Measurements from ENCODE around the gene RSPO3.

DNA sequence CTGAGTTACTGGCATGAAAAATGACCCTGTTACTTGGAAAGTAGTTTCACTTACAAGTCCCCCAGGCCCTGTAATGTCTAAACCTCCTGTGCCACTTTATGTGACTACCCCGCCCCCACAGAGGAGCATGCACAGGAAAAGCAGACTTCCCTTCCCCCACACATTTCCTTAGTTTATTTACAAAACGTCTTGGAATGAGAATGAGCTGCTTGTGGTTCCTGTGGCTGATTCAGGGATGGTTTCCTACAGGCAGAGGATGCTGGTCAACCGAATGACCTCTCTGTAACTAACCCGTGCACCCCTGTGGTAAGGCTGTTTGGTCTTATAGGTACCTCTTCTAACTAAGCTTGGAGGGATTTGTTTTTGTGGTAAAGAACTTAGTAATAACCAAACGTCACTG, 28.5 kb downstream of the RSPO3 start:
- TF ChIP-seq GATA2 (IDR thresholded peaks at IDR 0.05; ENCODE audit: low read depth, low read length) = no peak
- no peak for TF ChIP-seq GATA3 (IDR thresholded peaks at IDR 0.05; ENCODE audit: low read depth, low read length)

Measured in SH-SY5Y (cell line).